ENCODE measurements around the gene CLEC1B.

- TF ChIP-seq ZNF384 (IDR thresholded peaks at IDR 0.05), result no peak
- no peak for TF ChIP-seq LEF1 (IDR thresholded peaks at IDR 0.05; ENCODE audit: borderline replicate concordance)
- TF ChIP-seq, protein P1, sequence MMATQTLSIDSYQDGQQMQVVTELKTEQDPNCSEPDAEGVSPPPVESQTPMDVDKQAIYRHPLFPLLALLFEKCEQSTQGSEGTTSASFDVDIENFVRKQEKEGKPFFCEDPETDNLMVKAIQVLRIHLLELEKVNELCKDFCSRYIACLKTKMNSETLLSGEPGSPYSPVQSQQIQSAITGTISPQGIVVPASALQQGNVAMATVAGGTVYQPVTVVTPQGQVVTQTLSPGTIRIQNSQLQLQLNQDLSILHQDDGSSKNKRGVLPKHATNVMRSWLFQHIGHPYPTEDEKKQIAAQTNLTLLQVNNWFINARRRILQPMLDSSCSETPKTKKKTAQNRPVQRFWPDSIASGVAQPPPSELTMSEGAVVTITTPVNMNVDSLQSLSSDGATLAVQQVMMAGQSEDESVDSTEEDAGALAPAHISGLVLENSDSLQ (IDR thresholded peaks at IDR 0.05), result no peak
- TF ChIP-seq HDGF (IDR thresholded peaks at IDR 0.05; ENCODE audit: borderline replicate concordance), result no peak
- no peak for TF ChIP-seq NFRKB (IDR thresholded peaks at IDR 0.05)
- TF ChIP-seq SP1 (IDR thresholded peaks at IDR 0.05), result no peak
- no peak for TF ChIP-seq ELF4 (IDR thresholded peaks at IDR 0.05)
- TF ChIP-seq ARNT (IDR thresholded peaks at IDR 0.05), result no peak
- no peak for TF ChIP-seq BHLHE40 (IDR thresholded peaks at IDR 0.05; ENCODE audit: borderline replicate concordance)
- TF ChIP-seq TARDBP (IDR thresholded peaks at IDR 0.05), result no peak
- TF ChIP-seq FOXK2 (IDR thresholded peaks at IDR 0.05), result no peak
- TF ChIP-seq FOXM1 (IDR thresholded peaks at IDR 0.05; ENCODE audit: borderline replicate concordance), result no peak
- TF ChIP-seq SUZ12 (IDR thresholded peaks at IDR 0.05), result no peak
- no peak for TF ChIP-seq CTBP1 (IDR thresholded peaks at IDR 0.05; ENCODE audit: borderline replicate concordance)
Observed at GRCh38 chr12:9969673-9970072, 29.2 kb downstream of the CLEC1B start.
